ENCODE data around the gene STEAP2. TPM values are rescaled to one million over a fixed set of nuclear protein-coding genes. Genes with fewer than 3 reads are reported as not detected.

The STEAP2 gene
- total RNA-seq, 1 donor from 2014 or later, result 2.3 TPM

DNA sequence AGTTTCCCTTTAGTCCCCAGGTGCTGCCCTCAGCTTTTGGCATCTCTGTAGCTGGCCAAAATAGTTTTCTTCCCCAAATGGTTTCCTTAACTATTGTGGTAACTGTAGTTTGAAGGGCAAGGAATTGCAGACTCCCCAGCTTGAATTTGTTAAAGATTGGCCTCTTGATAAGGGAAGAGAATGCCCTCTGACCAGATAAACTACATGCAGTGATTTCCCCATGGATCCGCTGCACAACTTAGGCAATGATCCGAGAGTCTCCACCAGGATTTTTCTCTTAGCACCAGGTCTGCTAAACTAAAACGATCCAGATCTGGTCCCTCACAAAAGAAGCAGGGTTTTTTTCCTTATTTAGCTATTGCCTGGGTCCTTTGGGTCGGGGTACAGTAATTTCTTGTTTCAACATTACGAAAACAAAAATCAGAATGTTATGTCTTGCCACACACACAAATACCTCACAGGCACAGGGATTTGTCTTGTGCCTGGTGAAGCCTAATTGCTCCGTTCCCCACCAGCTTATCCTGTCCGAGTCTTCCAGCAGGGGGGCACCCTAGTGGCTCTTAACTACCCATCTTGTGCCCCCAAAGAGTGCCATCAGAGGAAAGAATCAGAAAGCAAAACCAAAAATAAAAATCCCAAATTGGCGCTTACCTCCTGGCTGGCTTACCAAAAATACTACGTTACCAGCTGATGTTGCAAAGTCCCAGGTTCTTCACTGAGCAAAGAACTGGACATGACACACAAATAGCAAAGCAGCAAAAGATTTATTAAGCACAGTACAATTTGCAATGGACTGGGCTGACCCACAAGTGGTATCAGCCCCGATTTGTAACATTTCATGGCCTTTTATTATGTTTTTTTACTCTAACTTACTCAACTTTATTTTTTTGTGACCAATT is 16.4 kb upstream of the STEAP2 start:
- no peaks in the 10 kb centered on the region for H3K79me2 ChIP-seq (ENCODE audit: insufficient read depth, low read length)
- no peak overlapping the region for H3K4me2 ChIP-seq (ENCODE audit: low read length)
- H3K36me3 Mint-ChIP-seq (ENCODE audit: low read depth, unreplicated experiment), result no peaks in the 10 kb centered on the region
- no peak overlapping the region for H3K4me3 Mint-ChIP-seq (ENCODE audit: unreplicated experiment)
- DNase-seq (ENCODE audit: low read depth) (no peak), FAIRE-seq (no peak)
- H3K9ac ChIP-seq (ENCODE audit: low read length), result no peak overlapping the region
- no peaks in the 10 kb centered on the region for H3K36me3 ChIP-seq (ENCODE audit: insufficient read depth, low read length)
- no peaks in the 10 kb centered on the region for H3K27me3 Mint-ChIP-seq (ENCODE audit: low read depth, unreplicated experiment)
- no peak overlapping the region for H2AFZ ChIP-seq (ENCODE audit: low read depth, low read length)
- H4K20me1 ChIP-seq (ENCODE audit: insufficient read depth, low read length), result no peaks in the 10 kb centered on the region
- no peaks in the 10 kb centered on the region for H3K27me3 ChIP-seq (ENCODE audit: insufficient read depth, low read length)
- H3K27ac Mint-ChIP-seq (ENCODE audit: unreplicated experiment), result no peak overlapping the region
- TF ChIP-seq EZH2 (IDR thresholded peaks at IDR 0.05; ENCODE audit: insufficient read depth, low read length), result no peak
- TF ChIP-seq, protein P1, sequence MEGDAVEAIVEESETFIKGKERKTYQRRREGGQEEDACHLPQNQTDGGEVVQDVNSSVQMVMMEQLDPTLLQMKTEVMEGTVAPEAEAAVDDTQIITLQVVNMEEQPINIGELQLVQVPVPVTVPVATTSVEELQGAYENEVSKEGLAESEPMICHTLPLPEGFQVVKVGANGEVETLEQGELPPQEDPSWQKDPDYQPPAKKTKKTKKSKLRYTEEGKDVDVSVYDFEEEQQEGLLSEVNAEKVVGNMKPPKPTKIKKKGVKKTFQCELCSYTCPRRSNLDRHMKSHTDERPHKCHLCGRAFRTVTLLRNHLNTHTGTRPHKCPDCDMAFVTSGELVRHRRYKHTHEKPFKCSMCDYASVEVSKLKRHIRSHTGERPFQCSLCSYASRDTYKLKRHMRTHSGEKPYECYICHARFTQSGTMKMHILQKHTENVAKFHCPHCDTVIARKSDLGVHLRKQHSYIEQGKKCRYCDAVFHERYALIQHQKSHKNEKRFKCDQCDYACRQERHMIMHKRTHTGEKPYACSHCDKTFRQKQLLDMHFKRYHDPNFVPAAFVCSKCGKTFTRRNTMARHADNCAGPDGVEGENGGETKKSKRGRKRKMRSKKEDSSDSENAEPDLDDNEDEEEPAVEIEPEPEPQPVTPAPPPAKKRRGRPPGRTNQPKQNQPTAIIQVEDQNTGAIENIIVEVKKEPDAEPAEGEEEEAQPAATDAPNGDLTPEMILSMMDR (IDR thresholded peaks at IDR 0.05; ENCODE audit: insufficient read depth, low read depth, low read length), result no peak
- H3K4me1 ChIP-seq (ENCODE audit: insufficient read depth, low read length), result no peaks in the 10 kb centered on the region
- H3K9me3 Mint-ChIP-seq (ENCODE audit: unreplicated experiment), result no peaks in the 10 kb centered on the region
- H3K27ac ChIP-seq (ENCODE audit: low read depth, low read length), result no peak overlapping the region
- no peaks in the 10 kb centered on the region for H3K9me3 ChIP-seq (ENCODE audit: insufficient read depth, low read depth, low read length)
- H3K4me1 Mint-ChIP-seq (ENCODE audit: low read depth, unreplicated experiment), result peaks cover 3% of the 10 kb centered on the region
- H3K4me3 ChIP-seq (ENCODE audit: insufficient read depth, low read depth, low read length), result no peak overlapping the region

DNA sequence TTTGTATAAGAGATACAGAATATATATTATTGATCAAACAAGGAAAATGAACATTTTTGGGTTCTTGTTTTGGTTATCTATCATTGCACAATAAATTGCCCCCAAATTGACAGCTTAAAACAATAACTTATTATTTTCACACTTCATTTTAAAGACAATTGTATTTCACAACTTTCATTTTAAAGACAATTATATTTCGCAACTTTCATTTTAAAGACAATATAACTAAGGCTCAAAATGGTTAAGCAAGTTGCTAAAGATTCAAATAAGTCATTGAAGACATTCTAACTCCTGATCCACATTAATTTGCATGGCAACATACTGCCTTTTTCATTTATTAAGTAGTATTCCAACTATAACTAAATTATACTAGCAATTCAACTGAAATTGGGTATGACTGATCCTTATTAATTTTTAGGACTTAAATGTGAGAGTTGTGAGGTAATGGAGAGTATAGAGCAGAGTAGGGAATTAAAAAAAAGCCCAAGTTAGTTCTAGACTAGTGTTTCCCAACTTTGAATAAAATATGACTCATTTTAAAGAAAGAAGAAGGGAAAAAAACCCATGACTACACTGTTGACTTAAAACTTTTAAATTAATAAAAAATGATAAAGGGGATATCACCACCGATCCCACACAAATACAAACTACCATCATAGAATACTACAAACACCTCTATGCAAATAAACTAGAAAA is 9.9 kb upstream of the STEAP2 start:
- H3K9ac ChIP-seq (ENCODE audit: low read length), result no peak overlapping the region
- H2AFZ ChIP-seq (ENCODE audit: low read depth, low read length), result no peak overlapping the region
- H3K4me3 ChIP-seq (ENCODE audit: insufficient read depth, low read depth, low read length), result no peak overlapping the region
- no peak for TF ChIP-seq EZH2 (IDR thresholded peaks at IDR 0.05; ENCODE audit: insufficient read depth, low read length)
- TF ChIP-seq, protein P1 (IDR thresholded peaks at IDR 0.05; ENCODE audit: insufficient read depth, low read depth, low read length), result no peak
- H4K20me1 ChIP-seq (ENCODE audit: insufficient read depth, low read length), result no peaks in the 10 kb centered on the region
- Mint-ChIP-seq H3K9me3 (ENCODE audit: unreplicated experiment) (no peaks in the 10 kb centered on the region), H3K4me1 (ENCODE audit: low read depth, unreplicated experiment) (no peaks in the 10 kb centered on the region), H3K4me3 (ENCODE audit: unreplicated experiment) (no peak overlapping the region), H3K36me3 (ENCODE audit: low read depth, unreplicated experiment) (no peaks in the 10 kb centered on the region), H3K27me3 (ENCODE audit: low read depth, unreplicated experiment) (no peaks in the 10 kb centered on the region), H3K27ac (ENCODE audit: unreplicated experiment) (no peak overlapping the region)
- H3K4me1 ChIP-seq (ENCODE audit: insufficient read depth, low read length), result no peaks in the 10 kb centered on the region
- H3K4me2 ChIP-seq (ENCODE audit: low read length), result no peak overlapping the region
- no peaks in the 10 kb centered on the region for H3K9me3 ChIP-seq (ENCODE audit: insufficient read depth, low read depth, low read length)
- H3K27ac ChIP-seq (ENCODE audit: low read depth, low read length), result no peak overlapping the region
- FAIRE-seq (peak; percentile 9), DNase-seq (ENCODE audit: low read depth) (no peak)
- H3K36me3 ChIP-seq (ENCODE audit: insufficient read depth, low read length), result no peaks in the 10 kb centered on the region
- no peaks in the 10 kb centered on the region for H3K27me3 ChIP-seq (ENCODE audit: insufficient read depth, low read length)
- no peaks in the 10 kb centered on the region for H3K79me2 ChIP-seq (ENCODE audit: insufficient read depth, low read length)
